Measurements from ENCODE around the gene RAB18. TPM values are rescaled to one million over a fixed set of nuclear protein-coding genes. Genes with fewer than 3 reads are reported as not detected.

The RAB18 gene
- total RNA-seq, 1 experiment from 2014 or later, result 68.1 TPM

DNA sequence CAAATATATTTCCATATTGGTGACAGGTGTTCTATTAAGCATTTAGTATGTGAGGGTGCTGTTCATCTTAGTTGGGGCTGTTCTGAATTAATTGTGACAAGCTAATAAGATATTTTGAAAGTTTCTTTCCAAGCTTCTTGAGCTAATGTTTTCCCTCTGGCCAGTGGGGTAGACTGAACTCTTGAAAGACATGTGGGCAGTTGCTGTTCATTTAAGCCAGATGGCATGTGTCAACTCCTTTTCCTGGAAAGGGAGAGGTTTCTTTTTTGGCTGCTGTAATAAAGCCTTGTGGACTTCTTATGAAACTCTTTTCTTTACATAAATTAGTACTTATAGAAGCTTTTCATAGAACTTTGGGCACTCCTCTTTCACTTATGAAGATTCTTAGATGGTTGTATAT is 21.7 kb downstream of the RAB18 start:
- Histone ChIP-seq H3K27me3 (ENCODE audit: insufficient read depth, low read length) (no peaks in the 10 kb centered on the region), H3K79me2 (ENCODE audit: insufficient read depth, low read length) (peaks cover 95% of the 10 kb centered on the region), H3K9me2 (ENCODE audit: insufficient read depth) (no peaks in the 10 kb centered on the region), H4K20me1 (ENCODE audit: insufficient read depth) (peaks cover 3% of the 10 kb centered on the region; the same call in 1 of the 2 replicates), H3K4me2 (ENCODE audit: low read length) (no peak overlapping the region), H3K9me3 (ENCODE audit: control insufficient read depth in 1 of 2, insufficient read depth in 1 of 2, low read depth in 1 of 2, low read length in 2 of 2) (no peaks in the 10 kb centered on the region), H3K27ac (ENCODE audit: low read depth, low read length) (no peak overlapping the region), H3K4me1 (ENCODE audit: control insufficient read depth in 1 of 2, insufficient read depth in 2 of 2, low read length in 2 of 2) (no peaks in the 10 kb centered on the region), H2AFZ (ENCODE audit: low read depth, low read length, poor library complexity, severe bottlenecking) (no peak overlapping the region), H3K4me3 (replicated peaks in 1 of 2; ENCODE audit: low read depth in 1 of 2, low read length in 2 of 2) (no peak overlapping the region), H3K36me3 (ENCODE audit: control insufficient read depth in 1 of 2, insufficient read depth in 2 of 2, low read length in 2 of 2) (no peaks in the 10 kb centered on the region), H3K9ac (ENCODE audit: low read length) (no peak overlapping the region)
- CTCF ChIA-PET, result no interaction called here
- ATAC-seq (no peak), DNase-seq (ENCODE audit: low read depth, low spot score) (no peak)
- POLR2A ChIA-PET, result no interaction called here
- RAD21 ChIA-PET (ENCODE audit: low non-redundant PET in 1 of 2, low total read pairs in 2 of 2, uncharacterized antibody in 2 of 2, unreplicated experiment in 2 of 2), result no interaction called here
- no TSS peak for BruUV-seq (replicated peaks)
- intact Hi-C loops (cut with micrococcal nuclease), result no loop called here
- TF ChIP-seq POLR2A (IDR thresholded peaks at IDR 0.05; ENCODE audit: borderline replicate concordance, extremely low read depth, insufficient read depth, insufficient read length) (no peak), POLR2AphosphoS5 (IDR thresholded peaks at IDR 0.05; ENCODE audit: low read depth, low read length) (no peak), SIN3A (IDR thresholded peaks at IDR 0.05; ENCODE audit: low read depth) (no peak), ZNF274 (IDR thresholded peaks at IDR 0.05; ENCODE audit: low read depth, low read length) (no peak), ELF1 (IDR thresholded peaks at IDR 0.05; ENCODE audit: borderline replicate concordance, low read depth) (no peak), CEBPB (IDR thresholded peaks at IDR 0.05; ENCODE audit: low read depth) (no peak), EZH2phosphoT487 (IDR thresholded peaks at IDR 0.05; ENCODE audit: borderline replicate concordance) (no peak), YY1 (IDR thresholded peaks at IDR 0.05; ENCODE audit: extremely low read depth, insufficient replicate concordance, low read depth, low read length) (no peak), SP1 (IDR thresholded peaks at IDR 0.05; ENCODE audit: low read depth) (no peak)
- TF ChIP-seq, protein P1, sequence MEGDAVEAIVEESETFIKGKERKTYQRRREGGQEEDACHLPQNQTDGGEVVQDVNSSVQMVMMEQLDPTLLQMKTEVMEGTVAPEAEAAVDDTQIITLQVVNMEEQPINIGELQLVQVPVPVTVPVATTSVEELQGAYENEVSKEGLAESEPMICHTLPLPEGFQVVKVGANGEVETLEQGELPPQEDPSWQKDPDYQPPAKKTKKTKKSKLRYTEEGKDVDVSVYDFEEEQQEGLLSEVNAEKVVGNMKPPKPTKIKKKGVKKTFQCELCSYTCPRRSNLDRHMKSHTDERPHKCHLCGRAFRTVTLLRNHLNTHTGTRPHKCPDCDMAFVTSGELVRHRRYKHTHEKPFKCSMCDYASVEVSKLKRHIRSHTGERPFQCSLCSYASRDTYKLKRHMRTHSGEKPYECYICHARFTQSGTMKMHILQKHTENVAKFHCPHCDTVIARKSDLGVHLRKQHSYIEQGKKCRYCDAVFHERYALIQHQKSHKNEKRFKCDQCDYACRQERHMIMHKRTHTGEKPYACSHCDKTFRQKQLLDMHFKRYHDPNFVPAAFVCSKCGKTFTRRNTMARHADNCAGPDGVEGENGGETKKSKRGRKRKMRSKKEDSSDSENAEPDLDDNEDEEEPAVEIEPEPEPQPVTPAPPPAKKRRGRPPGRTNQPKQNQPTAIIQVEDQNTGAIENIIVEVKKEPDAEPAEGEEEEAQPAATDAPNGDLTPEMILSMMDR (IDR thresholded peaks at IDR 0.05 in 2 of 3, conservative IDR thresholded peaks at IDR 0.05 in 1 of 3; ENCODE audit: borderline replicate concordance in 1 of 3, insufficient read depth in 1 of 3, low read depth in 2 of 3, low read length in 2 of 3), result no peak
- TF ChIP-seq, protein P2, sequence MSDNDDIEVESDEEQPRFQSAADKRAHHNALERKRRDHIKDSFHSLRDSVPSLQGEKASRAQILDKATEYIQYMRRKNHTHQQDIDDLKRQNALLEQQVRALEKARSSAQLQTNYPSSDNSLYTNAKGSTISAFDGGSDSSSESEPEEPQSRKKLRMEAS (IDR thresholded peaks at IDR 0.05), result no peak

All from HCT116 (cell line).